Rectal smooth muscle tissue (tissue), 1 donor: ENCODE measurements around the gene LITAFD.
"Not testable (repeated sequence)": the region's sequence is repeated elsewhere in the genome, so short reads cannot be mapped to it uniquely, and the experiment has no call there.

Source experiments
- H3K27ac ChIP-seq: one replicate; pipeline ENCODE4 v1.7.0; 2013; ENCODE audit warnings: low read depth, low read length, inconsistent platforms
- H3K27me3 ChIP-seq: one replicate; pipeline ENCODE4 v1.7.0; 2013; ENCODE audit warnings: low read length; ENCODE audit not compliant: control insufficient read depth, insufficient read depth
- H3K36me3 ChIP-seq: one replicate; pipeline ENCODE4 v1.7.0; 2013; ENCODE audit warnings: low read length; ENCODE audit not compliant: control insufficient read depth, insufficient read depth
- H3K4me1 ChIP-seq: one replicate; pipeline ENCODE4 v1.7.0; 2013; ENCODE audit warnings: low read length; ENCODE audit not compliant: control insufficient read depth, insufficient read depth
- H3K4me3 ChIP-seq: one replicate; pipeline ENCODE4 v1.7.0; 2013; ENCODE audit warnings: low read length
- H3K9ac ChIP-seq: one replicate; pipeline ENCODE4 v1.7.0; 2013; ENCODE audit warnings: low read length

LITAFD gene

GRCh38 chr16:8869212-8869987 is 12.8 kb upstream of the LITAFD start:
- no peaks in the 10 kb centered on the region for H3K27me3 ChIP-seq
- peak overlapping the region; percentile 70 for H3K4me3 ChIP-seq
- no peak overlapping the region for H3K27ac ChIP-seq
- H3K36me3 ChIP-seq, result no peaks in the 10 kb centered on the region
- H3K9ac ChIP-seq, result no peak overlapping the region
- peaks cover 9% of the 10 kb centered on the region for H3K4me1 ChIP-seq

- not testable (repeated sequence) for H3K36me3 ChIP-seq, H3K27ac ChIP-seq, H3K9ac ChIP-seq, H3K27me3 ChIP-seq, H3K4me1 ChIP-seq, H3K4me3 ChIP-seq
Measured at GRCh38 chr16:8869988-8870241, 12.2 kb upstream of the LITAFD start.

- H3K27ac ChIP-seq, result no peak overlapping the region
- H3K27me3 ChIP-seq, result no peaks in the 10 kb centered on the region
- no peaks in the 10 kb centered on the region for H3K36me3 ChIP-seq
- no peak overlapping the region for H3K4me3 ChIP-seq
- no peak overlapping the region for H3K9ac ChIP-seq
- H3K4me1 ChIP-seq, result peaks cover 9% of the 10 kb centered on the region
Measured at GRCh38 chr16:8872071-8872470, 10.1 kb upstream of the LITAFD start.

- Histone ChIP-seq H3K27ac (no peak overlapping the region), H3K9ac (no peak overlapping the region), H3K36me3 (no peaks in the 10 kb centered on the region), H3K27me3 (no peaks in the 10 kb centered on the region), H3K4me3 (no peak overlapping the region), H3K4me1 (peaks cover 2% of the 10 kb centered on the region)
Measured at GRCh38 chr16:8872967-8873865, 8.9 kb upstream of the LITAFD start.

GRCh38 chr16:8873866-8874195 is 8.3 kb upstream of the LITAFD start:
- H3K36me3 ChIP-seq, H3K4me1 ChIP-seq, H3K4me3 ChIP-seq, H3K27me3 ChIP-seq, H3K27ac ChIP-seq, H3K9ac ChIP-seq: not testable (repeated sequence)

GRCh38 chr16:8874388-8874787 is 7.8 kb upstream of the LITAFD start:
- Histone ChIP-seq H3K4me1 (peaks cover under 1% of the 10 kb centered on the region), H3K36me3 (no peaks in the 10 kb centered on the region), H3K27me3 (no peaks in the 10 kb centered on the region), H3K27ac (no peak overlapping the region), H3K9ac (no peak overlapping the region), H3K4me3 (no peak overlapping the region)

GRCh38 chr16:8875317-8875716 is 6.8 kb upstream of the LITAFD start:
- not testable (repeated sequence) for H3K27me3 ChIP-seq, H3K27ac ChIP-seq, H3K4me1 ChIP-seq, H3K36me3 ChIP-seq, H3K4me3 ChIP-seq, H3K9ac ChIP-seq

GRCh38 chr16:8877894-8878522 is 4.1 kb upstream of the LITAFD start:
- H3K27me3 ChIP-seq, result no peaks in the 10 kb centered on the region
- no peak overlapping the region for H3K4me3 ChIP-seq
- no peak overlapping the region for H3K9ac ChIP-seq
- H3K4me1 ChIP-seq, result no peaks in the 10 kb centered on the region
- H3K36me3 ChIP-seq, result no peaks in the 10 kb centered on the region
- no peak overlapping the region for H3K27ac ChIP-seq

GRCh38 chr16:8878523-8878911 is 3.6 kb upstream of the LITAFD start:
- H3K9ac ChIP-seq, result no peak overlapping the region
- H3K4me1 ChIP-seq, result no peaks in the 10 kb centered on the region
- no peak overlapping the region for H3K27ac ChIP-seq
- H3K36me3 ChIP-seq, result no peaks in the 10 kb centered on the region
- no peak overlapping the region for H3K4me3 ChIP-seq
- no peaks in the 10 kb centered on the region for H3K27me3 ChIP-seq

- no peak overlapping the region for H3K27ac ChIP-seq
- H3K27me3 ChIP-seq, result no peaks in the 10 kb centered on the region
- H3K9ac ChIP-seq, result no peak overlapping the region
- H3K4me3 ChIP-seq, result no peak overlapping the region
- H3K4me1 ChIP-seq, result no peaks in the 10 kb centered on the region
- no peaks in the 10 kb centered on the region for H3K36me3 ChIP-seq
Measured at GRCh38 chr16:8880839-8881510, 1.2 kb upstream of the LITAFD start.

- H3K9ac ChIP-seq, result no peak overlapping the region
- no peak overlapping the region for H3K4me3 ChIP-seq
- H3K4me1 ChIP-seq, result no peaks in the 10 kb centered on the region
- H3K27ac ChIP-seq, result no peak overlapping the region
- H3K27me3 ChIP-seq, result no peaks in the 10 kb centered on the region
- H3K36me3 ChIP-seq, result peaks cover 5% of the 10 kb centered on the region
Measured at GRCh38 chr16:8882725-8883377, 700 bp downstream of the LITAFD start.
